Left lung (tissue), 14 donors: ENCODE results near the gene MXD3. TPM values are rescaled to one million over a fixed set of nuclear protein-coding genes. Genes with fewer than 3 reads are reported as not detected.
A peak's percentile ranks its signal among the peaks of the same experiment; 100 is the strongest.
"Not testable (repeated sequence)": the region's sequence is repeated elsewhere in the genome, so short reads cannot be mapped to it uniquely, and the experiment has no call there.

Source experiments
- ATAC-seq: fragments of 200-7000 bp; cut with Tn5 transposase; one replicate; pipeline ENCODE4 v1.9.1; 2020; ENCODE audit warnings: moderate library complexity
- DNase-seq, 4 donors: peaks; one replicate each; pipeline ENCODE4 v3.0.0-alpha.2; 2013 to 2020
- H3K27ac ChIP-seq, 2 donors: fragments of 200-600 bp; sonication (generic) in 1 of 2; one replicate each; pipeline versions ENCODE4 v1.5.0 to v1.8.0; 2020 to 2021
- H3K27me3 ChIP-seq, 2 donors: fragments of 200-600 bp; sonication (generic) in 1 of 2; one replicate each; pipeline versions ENCODE4 v1.5.0 to v1.8.0; 2020 to 2021
- H3K36me3 ChIP-seq, 2 donors: fragments of 200-600 bp; sonication (generic) in 1 of 2; one replicate each; pipeline versions ENCODE4 v1.5.0 to v1.8.0; 2020 to 2021
- H3K4me1 ChIP-seq, 2 donors: fragments of 200-600 bp; one replicate each; pipeline ENCODE4 v1.8.0; 2021
- H3K4me3 ChIP-seq, 2 donors: fragments of 200-600 bp; sonication (generic) in 1 of 2; one replicate each; pipeline versions ENCODE4 v1.5.0 to v1.8.0; 2020 to 2021; ENCODE audit warnings: mild to moderate bottlenecking in 1 of 2
- H3K9me3 ChIP-seq, 2 donors: fragments of 200-600 bp; sonication (generic) in 1 of 2; one replicate each; pipeline versions ENCODE4 v1.5.0 to v1.8.0; 2020 to 2021
- CTCF ChIP-seq, 2 donors: fragments of 200-600 bp; sonication (generic) in 1 of 2; IDR thresholded peaks; one replicate each; pipeline versions ENCODE4 v1.5.0 to v1.8.0; 2021; ENCODE audit warnings: antibody characterized with exemption in 2 of 2
- intact Hi-C, 2 donors: fragments of 100-400 bp; cut with DNase I; formaldehyde crosslinking; loops; one replicate each; pipeline versions ENCODE4 v1.11.2 to v1.14.2; 2022
- long read RNA-seq, 12 donors: library from polyadenylated mRNA in 2 of 12; unstranded in 2 of 12; transcript quantifications; one replicate each; pipeline ENCODE4 v2.0.0 and lab custom pipeline, GENCODE V29; 2019 to 2026
- polyA plus RNA-seq, 6 donors: library from polyadenylated mRNA; unstranded; fragments of 120-200 nt; gene quantifications; one replicate each; pipeline ENCODE4 v1.2.1, GENCODE V29; 2013; ENCODE audit not compliant: insufficient read length in 6 of 6
- total RNA-seq, 2 donors: library from RNA; stranded (reverse); fragmentation: NEBNext Ultra II Directional; extraction: Animal tissue kit (Norgen Biotek cat#: 25700); gene quantifications; one replicate each; pipeline ENCODE4 v1.2.1, GENCODE V29; 2021
- donor health status: DM: no; HTN: yes; CAD: no.
- donor health status: DM: no; HTN: no; CAD: no.

MXD3 gene
- total RNA-seq, result 10 to 100 TPM; 10.8 to 12.4 TPM
- polyA plus RNA-seq, result 10 to 100 TPM; 17.0 to 36.5 (median 24.4) TPM
- long read RNA-seq, donor 1, transcript MXD3-203 (6 exons, 1,483 nt), result major isoform, 6 of 14 reads
- long read RNA-seq, donor 1, partial matches to known transcripts, result 0 of 14 reads
- long read RNA-seq, donor 1, other reads (novel, unspliced or antisense), result 0 of 14 reads
- long read RNA-seq, donor 2, transcript MXD3-203 (6 exons, 1,483 nt), result major isoform, 7 of 8 reads
- long read RNA-seq, donor 2, partial matches to known transcripts, result 0 of 8 reads
- long read RNA-seq, donor 2, other reads (novel, unspliced or antisense), result 0 of 8 reads
- long read RNA-seq, donor 3, transcript MXD3-203 (6 exons, 1,483 nt), result major isoform, 8 of 22 reads
- long read RNA-seq, donor 3, partial matches to known transcripts, result 5 of 22 reads
- long read RNA-seq, donor 3, other reads (novel, unspliced or antisense), result 7 of 22 reads
- long read RNA-seq, donor 4, transcript MXD3-203 (6 exons, 1,483 nt), result major isoform, 8 of 13 reads
- long read RNA-seq, donor 4, partial matches to known transcripts, result 2 of 13 reads
- long read RNA-seq, donor 4, other reads (novel, unspliced or antisense), result 3 of 13 reads
- long read RNA-seq, donor 5, transcript MXD3-203 (6 exons, 1,483 nt), result major isoform, 11 of 12 reads
- long read RNA-seq, donor 5, partial matches to known transcripts, result 0 of 12 reads
- long read RNA-seq, donor 5, other reads (novel, unspliced or antisense), result 0 of 12 reads
- long read RNA-seq, donor 6, transcript MXD3-203 (6 exons, 1,483 nt), result major isoform, 16 of 22 reads
- long read RNA-seq, donor 6, partial matches to known transcripts, result 0 of 22 reads
- long read RNA-seq, donor 6, other reads (novel, unspliced or antisense), result 0 of 22 reads
- long read RNA-seq, donor 7, transcript MXD3-203 (6 exons, 1,483 nt), result major isoform, 6 of 8 reads
- long read RNA-seq, donor 7, partial matches to known transcripts, result 0 of 8 reads
- long read RNA-seq, donor 7, other reads (novel, unspliced or antisense), result 0 of 8 reads
- long read RNA-seq, donor 8, partial matches to known transcripts, result 0 of 1 reads
- long read RNA-seq, donor 8, other reads (novel, unspliced or antisense), result 0 of 1 reads
- long read RNA-seq, donor 9, result 0 reads
- long read RNA-seq, donor 10, partial matches to known transcripts, result 3 of 8 reads
- long read RNA-seq, donor 10, other reads (novel, unspliced or antisense), result 4 of 8 reads
- long read RNA-seq, donor 11, partial matches to known transcripts, result 0 of 3 reads
- long read RNA-seq, donor 11, other reads (novel, unspliced or antisense), result 0 of 3 reads
- long read RNA-seq, donor 12, transcript MXD3-203 (6 exons, 1,483 nt), result major isoform, 5 of 13 reads
- long read RNA-seq, donor 12, partial matches to known transcripts, result 5 of 13 reads
- long read RNA-seq, donor 12, other reads (novel, unspliced or antisense), result 0 of 13 reads

GRCh38 chr5:177311723-177312648 lies at the start of gene MXD3:
MXD3 (minus strand) TSS chr5:177311898; CDS start chr5:177311830, 68 bp downstream.
- intact Hi-C loops, result no loop called here

GRCh38 chr5:177360740-177361139 lies 49.0 kb upstream of the MXD3 start:
- peak in 1 of 4 donors; percentile 43 for DNase-seq
- H3K27me3 ChIP-seq, ATAC-seq, H3K36me3 ChIP-seq, H3K9me3 ChIP-seq, intact Hi-C loops, H3K4me3 ChIP-seq: not testable (repeated sequence)
- peaks cover 4 to 85% of the 10 kb centered on the region in 2 donors for H3K4me1 ChIP-seq
- H3K27ac ChIP-seq, result peak overlapping the region in 1 of 2 donors; percentile 71

More at GRCh38 chr5:177311723-177312648, at the start of gene MXD3:
- Histone ChIP-seq H3K4me3 (peak within 1 kb of the TSS; percentile 44 to 55), H3K27me3 (no peaks in the 10 kb centered on the region), H3K4me1 (peaks cover 17 to 63% of the 10 kb centered on the region in 2 donors), H3K27ac (peak within 1 kb of the TSS in 1 of 2 donors; percentile 89), H3K36me3 (peaks cover 0 to 12% of the 10 kb centered on the region in 2 donors), H3K9me3 (no peaks in the 10 kb centered on the region)
- no peak for TF ChIP-seq CTCF (IDR thresholded peaks at IDR 0.05)
- ATAC-seq (peak; percentile 93), DNase-seq (peak; percentile 87 to 95 (median 95))

GRCh38 chr5:177359860-177360259 lies 48.2 kb upstream of the MXD3 start:
- no peaks in the 10 kb centered on the region for H3K27me3 ChIP-seq
- no peaks in the 10 kb centered on the region for H3K9me3 ChIP-seq
- intact Hi-C loops, result no loop called here
- no peak for TF ChIP-seq CTCF (IDR thresholded peaks at IDR 0.05)
- H3K4me1 ChIP-seq, result peaks cover 4 to 87% of the 10 kb centered on the region in 2 donors
- no peaks in the 10 kb centered on the region for H3K36me3 ChIP-seq
- no peak overlapping the region for H3K4me3 ChIP-seq
- no peak overlapping the region for H3K27ac ChIP-seq
- ATAC-seq (no peak), DNase-seq (peak in 1 of 4 donors; percentile 10)

GRCh38 chr5:177359451-177359851 lies 47.8 kb upstream of the MXD3 start:
- no peak overlapping the region for H3K4me3 ChIP-seq
- intact Hi-C loops, result no loop called here
- no peak for TF ChIP-seq CTCF (IDR thresholded peaks at IDR 0.05)

More at GRCh38 chr5:177359451-177359851, 47.8 kb upstream of the MXD3 start:
- Histone ChIP-seq H3K36me3 (no peaks in the 10 kb centered on the region), H3K9me3 (no peaks in the 10 kb centered on the region), H3K27ac (no peak overlapping the region), H3K4me1 (peaks cover 4 to 87% of the 10 kb centered on the region in 2 donors), H3K27me3 (no peaks in the 10 kb centered on the region)
- peak in 1 of 4 donors; percentile 45 for DNase-seq
- ATAC-seq, result no peak
